Loucy (cell line): ENCODE results near the gene SH3RF3.

ENCODE experiments used
- H2AFZ ChIP-seq: fragments of 200-600 bp; sonication (generic); 2 replicates; pipeline ENCODE4 v1.6.0; 2016; ENCODE audit warnings: antibody characterized with exemption, mild to moderate bottlenecking, low read length, moderate library complexity
- H3F3A ChIP-seq: fragments of 200-600 bp; 2 replicates; pipeline ENCODE4 v1.6.0; 2016; ENCODE audit warnings: antibody characterized with exemption, low read depth, mild to moderate bottlenecking
- H3K27me3 ChIP-seq: fragments of 200-600 bp; sonication (generic); 2 replicates; pipeline ENCODE4 v1.6.1; 2014; ENCODE audit warnings: low read length, mild to moderate bottlenecking; ENCODE audit not compliant: insufficient read depth, poor library complexity, severe bottlenecking
- H3K36me3 ChIP-seq: fragments of 200-600 bp; sonication (generic); 2 replicates; pipeline ENCODE4 v1.6.1; 2016; ENCODE audit warnings: low read length; ENCODE audit not compliant: insufficient read depth
- H3K4me1 ChIP-seq: fragments of 200-600 bp; sonication (generic); 2 replicates; pipeline ENCODE4 v1.5.1; 2014; ENCODE audit warnings: low read length, mild to moderate bottlenecking; ENCODE audit not compliant: insufficient read depth, poor library complexity, severe bottlenecking
- H3K4me2 ChIP-seq: fragments of 200-600 bp; sonication (generic); 2 replicates; pipeline ENCODE4 v1.6.0; 2014; ENCODE audit warnings: antibody characterized with exemption, low read length, low read depth, mild to moderate bottlenecking; ENCODE audit not compliant: poor library complexity, severe bottlenecking
- H3K4me3 ChIP-seq: fragments of 200-600 bp; sonication (generic); 2 replicates; pipeline ENCODE4 v1.5.1; 2014; ENCODE audit warnings: low read length, mild to moderate bottlenecking, mixed read lengths; ENCODE audit not compliant: poor library complexity, severe bottlenecking
- H3K79me2 ChIP-seq: fragments of 200-600 bp; sonication (generic); 2 replicates; pipeline ENCODE4 v1.6.1; 2014; ENCODE audit warnings: low read length; ENCODE audit not compliant: insufficient read depth
- H3K9ac ChIP-seq: fragments of 200-600 bp; sonication (generic); 2 replicates; pipeline ENCODE4 v1.6.0; 2014; ENCODE audit warnings: mild to moderate bottlenecking, low read depth, low read length, moderate library complexity; ENCODE audit not compliant: poor library complexity, severe bottlenecking
- H3K9me2 ChIP-seq: fragments of 200-600 bp; sonication (generic); replicated peaks from 2 replicates; pipeline ENCODE4 v1.6.1; 2016; ENCODE audit warnings: low read depth, low read length, mixed read lengths
- H3K9me3 ChIP-seq: fragments of 200-600 bp; sonication (generic); 2 replicates; pipeline ENCODE4 v1.6.1; 2014; ENCODE audit warnings: mild to moderate bottlenecking, antibody characterized with exemption, low read length, low read depth; ENCODE audit not compliant: insufficient read depth
- H4K20me1 ChIP-seq: fragments of 200-600 bp; sonication (generic); 2 replicates; pipeline ENCODE4 v1.6.0; 2014; ENCODE audit warnings: antibody characterized with exemption, low read length, mild to moderate bottlenecking; ENCODE audit not compliant: insufficient read depth, poor library complexity, severe bottlenecking
- CTCF ChIP-seq: fragments of 200-600 bp; sonication (generic); conservative IDR thresholded peaks from 2 replicates; pipeline ENCODE4 v1.5.1; 2014; ENCODE audit warnings: mild to moderate bottlenecking, antibody characterized with exemption, low read length
- EZH2phosphoT487 ChIP-seq: fragments of 200-600 bp; IDR thresholded peaks from 2 replicates; pipeline ENCODE4 v1.6.1; 2018; ENCODE audit warnings: antibody characterized with exemption, mild to moderate bottlenecking, moderate library complexity, borderline replicate concordance

SH3RF3 gene

GRCh38 chr2:109243526-109244303 lies 114.7 kb downstream of the SH3RF3 start:
- no peak overlapping the region for H2AFZ ChIP-seq
- H3K4me1 ChIP-seq, result peaks cover 89% of the 10 kb centered on the region
- H3F3A ChIP-seq, result peaks cover 7% of the 10 kb centered on the region; the same call in 1 of the 2 replicates
- no peaks in the 10 kb centered on the region for H4K20me1 ChIP-seq
- no peak overlapping the region for H3K4me3 ChIP-seq
- H3K9me2 ChIP-seq, result no peaks in the 10 kb centered on the region
- H3K9me3 ChIP-seq, result no peaks in the 10 kb centered on the region
- no peak overlapping the region for H3K9ac ChIP-seq
- no peaks in the 10 kb centered on the region for H3K36me3 ChIP-seq
- H3K79me2 ChIP-seq, result peaks cover 64% of the 10 kb centered on the region
- H3K27me3 ChIP-seq, result no peaks in the 10 kb centered on the region
- no peak for TF ChIP-seq CTCF
- TF ChIP-seq EZH2phosphoT487, result no peak
- H3K4me2 ChIP-seq, result no peak overlapping the region

- H3K4me2 ChIP-seq, result no peak overlapping the region
- no peaks in the 10 kb centered on the region for H3K36me3 ChIP-seq
- no peak overlapping the region for H3K9ac ChIP-seq
- no peaks in the 10 kb centered on the region for H4K20me1 ChIP-seq
- H3K4me1 ChIP-seq, result peaks cover 89% of the 10 kb centered on the region
- H3F3A ChIP-seq, result peaks cover 3% of the 10 kb centered on the region; the same call in 1 of the 2 replicates
- H2AFZ ChIP-seq, result no peak overlapping the region
- peaks cover 69% of the 10 kb centered on the region for H3K79me2 ChIP-seq
- H3K9me2 ChIP-seq, result no peaks in the 10 kb centered on the region
- TF ChIP-seq EZH2phosphoT487 (no peak), CTCF (no peak)
- no peak overlapping the region for H3K4me3 ChIP-seq
- no peaks in the 10 kb centered on the region for H3K27me3 ChIP-seq
- no peaks in the 10 kb centered on the region for H3K9me3 ChIP-seq
Observed at GRCh38 chr2:109244304-109244582, 115.2 kb downstream of the SH3RF3 start.

GRCh38 chr2:109244750-109245382 lies 115.9 kb downstream of the SH3RF3 start:
- H3K4me3 ChIP-seq, result no peak overlapping the region
- no peaks in the 10 kb centered on the region for H4K20me1 ChIP-seq
- no peak overlapping the region for H2AFZ ChIP-seq
- no peak overlapping the region for H3K9ac ChIP-seq
- H3K27me3 ChIP-seq, result no peaks in the 10 kb centered on the region
- TF ChIP-seq CTCF (no peak), EZH2phosphoT487 (no peak)
- no peaks in the 10 kb centered on the region for H3F3A ChIP-seq
- H3K9me3 ChIP-seq, result no peaks in the 10 kb centered on the region
- peaks cover 83% of the 10 kb centered on the region for H3K4me1 ChIP-seq
- no peaks in the 10 kb centered on the region for H3K9me2 ChIP-seq
- H3K4me2 ChIP-seq, result no peak overlapping the region
- H3K79me2 ChIP-seq, result peaks cover 68% of the 10 kb centered on the region
- no peaks in the 10 kb centered on the region for H3K36me3 ChIP-seq
